Fibroblast of lung (primary cell): ENCODE results near the gene USH1G.
A peak's percentile ranks its signal among the peaks of the same experiment; 100 is the strongest.

ENCODE experiments used
- EZH2 ChIP-seq: IDR thresholded peaks from 2 replicates; pipeline ENCODE4 v1.5.1; 2012; ENCODE audit warnings: low read length, control low read depth, mild to moderate bottlenecking; ENCODE audit errors: missing control alignments
- TF ChIP-seq, protein P1 (sequence below), 2 donors: IDR thresholded peaks in 1 of 2; conservative IDR thresholded peaks in 1 of 2; 1 replicate in 1 of 2; 2 replicates in 1 of 2; pipeline ENCODE4 v1.5.1; 2011 to 2012; ENCODE audit warnings: low read length in 2 of 2, control low read depth in 1 of 2, inconsistent platforms in 1 of 2, low read depth in 1 of 2, mild to moderate bottlenecking in 1 of 2

DNA sequence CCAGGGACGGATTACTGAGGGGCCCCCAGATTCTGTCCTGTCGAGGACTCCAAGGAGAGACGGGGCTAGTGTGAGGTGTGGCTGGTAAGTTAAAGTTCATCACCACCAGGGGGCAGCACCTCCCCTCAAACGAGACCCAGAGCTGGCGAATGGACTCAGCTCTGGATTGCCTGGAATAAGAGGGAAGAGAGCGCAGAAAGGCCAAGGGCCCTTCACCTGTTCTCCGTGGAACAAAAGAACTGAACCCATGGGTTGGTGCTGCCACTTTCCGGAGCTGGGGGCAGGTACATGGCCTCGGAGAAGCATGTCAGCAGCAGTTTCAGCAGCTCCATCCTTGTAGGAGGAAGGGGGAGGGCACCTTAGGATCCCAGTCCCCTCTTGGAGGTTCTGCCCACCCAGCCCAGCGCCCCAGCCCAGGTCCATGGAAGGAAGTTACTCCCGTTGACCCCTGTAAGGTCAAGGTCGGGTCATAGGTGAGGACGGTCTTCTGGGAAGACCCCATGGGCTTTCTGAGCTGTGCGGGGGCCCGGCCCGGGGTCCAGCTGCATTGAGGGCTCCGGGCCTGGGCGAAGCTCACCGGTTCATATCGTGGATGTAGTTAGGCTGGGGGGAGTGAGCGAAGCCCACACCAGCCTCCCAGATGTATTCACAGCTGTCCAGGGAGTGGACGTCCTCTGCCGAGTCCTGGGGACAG is 38.7 kb upstream of the USH1G start:
- TF ChIP-seq, protein P1, sequence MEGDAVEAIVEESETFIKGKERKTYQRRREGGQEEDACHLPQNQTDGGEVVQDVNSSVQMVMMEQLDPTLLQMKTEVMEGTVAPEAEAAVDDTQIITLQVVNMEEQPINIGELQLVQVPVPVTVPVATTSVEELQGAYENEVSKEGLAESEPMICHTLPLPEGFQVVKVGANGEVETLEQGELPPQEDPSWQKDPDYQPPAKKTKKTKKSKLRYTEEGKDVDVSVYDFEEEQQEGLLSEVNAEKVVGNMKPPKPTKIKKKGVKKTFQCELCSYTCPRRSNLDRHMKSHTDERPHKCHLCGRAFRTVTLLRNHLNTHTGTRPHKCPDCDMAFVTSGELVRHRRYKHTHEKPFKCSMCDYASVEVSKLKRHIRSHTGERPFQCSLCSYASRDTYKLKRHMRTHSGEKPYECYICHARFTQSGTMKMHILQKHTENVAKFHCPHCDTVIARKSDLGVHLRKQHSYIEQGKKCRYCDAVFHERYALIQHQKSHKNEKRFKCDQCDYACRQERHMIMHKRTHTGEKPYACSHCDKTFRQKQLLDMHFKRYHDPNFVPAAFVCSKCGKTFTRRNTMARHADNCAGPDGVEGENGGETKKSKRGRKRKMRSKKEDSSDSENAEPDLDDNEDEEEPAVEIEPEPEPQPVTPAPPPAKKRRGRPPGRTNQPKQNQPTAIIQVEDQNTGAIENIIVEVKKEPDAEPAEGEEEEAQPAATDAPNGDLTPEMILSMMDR (conservative IDR thresholded peaks at IDR 0.05 in 1 of 2, IDR thresholded peaks at IDR 0.05 in 1 of 2; ENCODE audit: low read depth in 1 of 2, low read length in 2 of 2), result peak; percentile 64 to 68
- no peak for TF ChIP-seq EZH2
